ENCODE measurements around the gene DCP2.

The DCP2 gene

DNA sequence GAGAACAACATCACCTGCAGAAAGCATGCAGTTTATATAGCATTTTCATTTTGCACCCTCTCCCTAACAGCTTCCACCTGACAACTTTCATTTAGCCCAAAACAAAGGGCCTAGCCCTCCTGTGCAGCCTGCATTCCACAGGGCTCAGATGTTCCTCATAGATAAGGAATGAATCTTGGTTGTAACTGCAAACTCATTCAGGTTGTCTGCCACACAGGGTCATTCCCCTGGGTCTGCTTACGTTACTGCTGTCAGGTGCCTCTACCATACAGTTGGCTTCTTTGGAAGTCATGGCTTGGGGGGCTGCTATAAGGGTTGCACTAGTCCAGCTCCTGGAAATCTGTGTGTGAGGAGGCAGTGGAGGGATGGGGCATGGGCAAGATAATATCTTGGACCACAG, 2.7 kb upstream of the DCP2 start:
- Histone ChIP-seq H2BK15ac (ENCODE audit: low read depth, poor library complexity, severe bottlenecking) (no peak overlapping the region), H2AFZ (ENCODE audit: low read depth, low read length) (no peak overlapping the region), H4K8ac (ENCODE audit: low read length) (no peak overlapping the region), H3K27me3 (ENCODE audit: control insufficient read depth in 1 of 2, insufficient read depth in 1 of 2, low read length in 2 of 2) (no peaks in the 10 kb centered on the region), H2BK120ac (ENCODE audit: low read depth, low read length) (no peak overlapping the region), H3K18ac (ENCODE audit: low read depth in 1 of 2, low read length in 2 of 2) (no peak overlapping the region), H3K9me3 (ENCODE audit: control insufficient read depth, low read length) (no peaks in the 10 kb centered on the region), H3K9ac (ENCODE audit: low read length) (no peak overlapping the region), H3K4me2 (ENCODE audit: low read length, poor library complexity, severe bottlenecking) (no peak overlapping the region), H3K4me3 (ENCODE audit: insufficient read depth in 1 of 2, low read depth in 1 of 2, low read length in 2 of 2) (no peak overlapping the region), H2AK5ac (ENCODE audit: low read length, severe bottlenecking) (no peak overlapping the region), H2BK12ac (ENCODE audit: low read length in 2 of 2) (no peak overlapping the region), H3K36me3 (ENCODE audit: control insufficient read depth in 1 of 2, insufficient read depth in 2 of 2, low read depth in 1 of 2, low read length in 2 of 2) (no peaks in the 10 kb centered on the region), H3K4ac (ENCODE audit: low read depth in 1 of 2, low read length in 2 of 2) (no peak overlapping the region), H4K91ac (ENCODE audit: low read length) (no peak overlapping the region), H3K4me1 (ENCODE audit: control insufficient read depth, insufficient read depth, low read depth, low read length) (peaks cover 12% of the 10 kb centered on the region), H2BK5ac (ENCODE audit: low read depth, low read length, poor library complexity, severe bottlenecking) (no peak overlapping the region), H3K27ac (ENCODE audit: low read length, poor library complexity, severe bottlenecking) (no peak overlapping the region), H3K79me1 (replicated peaks; ENCODE audit: low read length, poor library complexity, severe bottlenecking) (no peaks in the 10 kb centered on the region), H3K23ac (ENCODE audit: low read length in 2 of 2) (no peak overlapping the region), H3K14ac (ENCODE audit: low read length in 2 of 2) (no peak overlapping the region)
- 79% methylated on average over 1 of the region's 1 CpG for WGBS
- no peak for DNase-seq

- DNase-seq, result no peak
- Histone ChIP-seq H3K14ac (ENCODE audit: low read length in 2 of 2) (no peak overlapping the region), H2AK5ac (ENCODE audit: low read length, severe bottlenecking) (no peak overlapping the region), H3K27me3 (ENCODE audit: control insufficient read depth in 1 of 2, insufficient read depth in 1 of 2, low read length in 2 of 2) (no peaks in the 10 kb centered on the region), H3K79me1 (replicated peaks; ENCODE audit: low read length, poor library complexity, severe bottlenecking) (no peaks in the 10 kb centered on the region), H3K9me3 (ENCODE audit: control insufficient read depth, low read length) (no peaks in the 10 kb centered on the region), H3K23ac (ENCODE audit: low read length in 2 of 2) (no peak overlapping the region), H3K4me2 (ENCODE audit: low read length, poor library complexity, severe bottlenecking) (no peak overlapping the region), H3K18ac (ENCODE audit: low read depth in 1 of 2, low read length in 2 of 2) (no peak overlapping the region), H2BK5ac (ENCODE audit: low read depth, low read length, poor library complexity, severe bottlenecking) (no peak overlapping the region), H2BK15ac (ENCODE audit: low read depth, poor library complexity, severe bottlenecking) (no peak overlapping the region), H4K8ac (ENCODE audit: low read length) (no peak overlapping the region), H4K91ac (ENCODE audit: low read length) (no peak overlapping the region), H3K4me3 (ENCODE audit: insufficient read depth in 1 of 2, low read depth in 1 of 2, low read length in 2 of 2) (no peak overlapping the region), H3K9ac (ENCODE audit: low read length) (no peak overlapping the region), H2AFZ (ENCODE audit: low read depth, low read length) (no peak overlapping the region), H2BK12ac (ENCODE audit: low read length in 2 of 2) (no peak overlapping the region), H3K27ac (ENCODE audit: low read length, poor library complexity, severe bottlenecking) (no peak overlapping the region), H3K4me1 (ENCODE audit: control insufficient read depth, insufficient read depth, low read depth, low read length) (peaks cover 4% of the 10 kb centered on the region), H3K36me3 (ENCODE audit: control insufficient read depth in 1 of 2, insufficient read depth in 2 of 2, low read depth in 1 of 2, low read length in 2 of 2) (no peaks in the 10 kb centered on the region), H3K4ac (ENCODE audit: low read depth in 1 of 2, low read length in 2 of 2) (no peak overlapping the region), H2BK120ac (ENCODE audit: low read depth, low read length) (no peak overlapping the region)
- 100% methylated on average over 1 of the region's 1 CpG for WGBS
Observed at GRCh38 chr5:112974901-112975300, 1.7 kb upstream of the DCP2 start.

DNA sequence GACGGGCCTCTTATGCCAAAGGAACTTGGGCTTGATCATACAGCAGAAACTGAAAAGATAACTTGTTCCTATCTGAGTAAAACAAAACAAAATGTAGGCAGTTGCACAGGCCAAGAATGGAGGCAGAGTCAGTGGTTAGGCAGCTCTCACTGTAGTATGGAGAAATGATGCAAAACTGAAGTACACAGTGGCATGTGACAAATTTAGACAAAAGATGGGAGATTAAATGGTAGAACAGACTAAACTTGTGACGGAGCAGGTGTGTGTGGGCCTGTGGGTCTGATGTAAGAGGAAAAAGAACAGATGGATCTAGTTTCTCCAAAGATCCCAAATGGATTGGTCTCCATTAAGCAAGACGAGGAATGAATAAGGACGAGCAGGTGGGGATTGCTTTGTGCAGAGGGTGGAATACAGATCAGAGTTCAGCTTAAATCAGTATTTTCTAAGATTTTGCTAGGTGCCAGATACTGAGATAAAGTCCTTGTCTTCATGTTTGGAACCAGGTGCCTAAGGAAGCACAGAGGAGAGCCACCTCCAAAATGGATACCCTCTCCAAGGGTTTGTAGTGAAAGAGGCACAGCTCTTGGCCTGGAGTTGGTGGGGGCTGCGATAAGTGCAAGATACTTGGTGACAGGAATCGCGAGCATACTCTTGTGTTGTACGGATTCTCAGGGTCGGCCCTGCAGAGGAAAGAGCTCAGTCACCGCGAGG, 722 bp upstream of the DCP2 start:
- Histone ChIP-seq H4K8ac (ENCODE audit: low read length) (peak overlapping the region; percentile 98), H3K23ac (ENCODE audit: low read length in 2 of 2) (no peak overlapping the region), H2BK120ac (ENCODE audit: low read depth, low read length) (no peak overlapping the region), H3K27ac (ENCODE audit: low read length, poor library complexity, severe bottlenecking) (peak overlapping the region; percentile 58), H3K4me2 (ENCODE audit: low read length, poor library complexity, severe bottlenecking) (peak overlapping the region; percentile 75), H3K4me1 (ENCODE audit: control insufficient read depth, insufficient read depth, low read depth, low read length) (peaks cover 4% of the 10 kb centered on the region), H3K27me3 (ENCODE audit: control insufficient read depth in 1 of 2, insufficient read depth in 1 of 2, low read length in 2 of 2) (no peaks in the 10 kb centered on the region), H3K18ac (ENCODE audit: low read depth in 1 of 2, low read length in 2 of 2) (peak overlapping the region; percentile 61 to 91), H3K9me3 (ENCODE audit: control insufficient read depth, low read length) (no peaks in the 10 kb centered on the region), H3K36me3 (ENCODE audit: control insufficient read depth in 1 of 2, insufficient read depth in 2 of 2, low read depth in 1 of 2, low read length in 2 of 2) (peaks cover 0 to under 1% of the 10 kb centered on the region in 2 experiments), H2BK15ac (ENCODE audit: low read depth, poor library complexity, severe bottlenecking) (no peak overlapping the region), H3K9ac (ENCODE audit: low read length) (peak overlapping the region; percentile 95), H3K4ac (ENCODE audit: low read depth in 1 of 2, low read length in 2 of 2) (peak overlapping the region; percentile 35 to 55), H4K91ac (ENCODE audit: low read length) (peak overlapping the region; percentile 92), H3K14ac (ENCODE audit: low read length in 2 of 2) (no peak overlapping the region), H2BK5ac (ENCODE audit: low read depth, low read length, poor library complexity, severe bottlenecking) (no peak overlapping the region), H2AK5ac (ENCODE audit: low read length, severe bottlenecking) (peak overlapping the region; percentile 52), H2AFZ (ENCODE audit: low read depth, low read length) (peak overlapping the region; percentile 83), H2BK12ac (ENCODE audit: low read length in 2 of 2) (peak overlapping the region in 1 of 2 experiments; percentile 11), H3K79me1 (replicated peaks; ENCODE audit: low read length, poor library complexity, severe bottlenecking) (no peaks in the 10 kb centered on the region), H3K4me3 (ENCODE audit: insufficient read depth in 1 of 2, low read depth in 1 of 2, low read length in 2 of 2) (peak overlapping the region; percentile 53 to 96)
- no peak for DNase-seq
- 41% methylated on average over 11 of the region's 11 CpGs for WGBS

GRCh38 chr5:112977440-112977861, 853 bp downstream of the DCP2 start:
- H2BK15ac ChIP-seq (ENCODE audit: low read depth, poor library complexity, severe bottlenecking), result no peak overlapping the region
- H3K4me1 ChIP-seq (ENCODE audit: control insufficient read depth, insufficient read depth, low read depth, low read length), result peaks cover 6% of the 10 kb centered on the region
- H2BK5ac ChIP-seq (ENCODE audit: low read depth, low read length, poor library complexity, severe bottlenecking), result no peak overlapping the region
- peak overlapping the region in 1 of 2 experiments; percentile 71 for H3K14ac ChIP-seq (ENCODE audit: low read length in 2 of 2)
- peak overlapping the region; percentile 76 for H3K4me2 ChIP-seq (ENCODE audit: low read length, poor library complexity, severe bottlenecking)
- no peak overlapping the region for H2BK120ac ChIP-seq (ENCODE audit: low read depth, low read length)
- no peak overlapping the region for H4K91ac ChIP-seq (ENCODE audit: low read length)
- no peak overlapping the region for H2AK5ac ChIP-seq (ENCODE audit: low read length, severe bottlenecking)
- H3K4ac ChIP-seq (ENCODE audit: low read depth in 1 of 2, low read length in 2 of 2), result peak overlapping the region in 1 of 2 experiments; percentile 89
- no peaks in the 10 kb centered on the region for H3K79me1 ChIP-seq (replicated peaks; ENCODE audit: low read length, poor library complexity, severe bottlenecking)
- no peak overlapping the region for H3K23ac ChIP-seq (ENCODE audit: low read length in 2 of 2)
- WGBS, result under 1% methylated on average over 13 of the region's 16 CpGs
- H3K4me3 ChIP-seq (ENCODE audit: insufficient read depth in 1 of 2, low read depth in 1 of 2, low read length in 2 of 2), result peak overlapping the region; percentile 96
- H3K27ac ChIP-seq (ENCODE audit: low read length, poor library complexity, severe bottlenecking), result peak overlapping the region; percentile 93
- H3K9ac ChIP-seq (ENCODE audit: low read length), result peak overlapping the region; percentile 95
- peak; percentile 25 for DNase-seq
- H3K18ac ChIP-seq (ENCODE audit: low read depth in 1 of 2, low read length in 2 of 2), result peak overlapping the region in 1 of 2 experiments; percentile 96
- no peak overlapping the region for H4K8ac ChIP-seq (ENCODE audit: low read length)
- H2BK12ac ChIP-seq (ENCODE audit: low read length in 2 of 2), result peak overlapping the region in 1 of 2 experiments; percentile 34
- H2AFZ ChIP-seq (ENCODE audit: low read depth, low read length), result peak overlapping the region; percentile 95
- H3K36me3 ChIP-seq (ENCODE audit: control insufficient read depth in 1 of 2, insufficient read depth in 2 of 2, low read depth in 1 of 2, low read length in 2 of 2), result peaks cover 4 to 16% of the 10 kb centered on the region in 2 experiments
- H3K27me3 ChIP-seq (ENCODE audit: control insufficient read depth in 1 of 2, insufficient read depth in 1 of 2, low read length in 2 of 2), result no peaks in the 10 kb centered on the region
- H3K9me3 ChIP-seq (ENCODE audit: control insufficient read depth, low read length), result no peaks in the 10 kb centered on the region
